ENCODE results near the gene KISS1.
A peak's percentile ranks its signal among the peaks of the same experiment; 100 is the strongest.

The KISS1 gene

GRCh38 chr1:204213668-204214662, 17.7 kb upstream of the KISS1 start, which contains the start of gene GOLT1A:
GOLT1A (minus strand) TSS chr1:204213988; CDS start chr1:204213906, 82 bp downstream.
- TF ChIP-seq LEF1 (IDR thresholded peaks at IDR 0.05; ENCODE audit: borderline replicate concordance) (no peak), FOXA1 (IDR thresholded peaks at IDR 0.05) (no peak), FOXK2 (IDR thresholded peaks at IDR 0.05) (no peak), FOXM1 (IDR thresholded peaks at IDR 0.05; ENCODE audit: borderline replicate concordance) (no peak), HDGF (IDR thresholded peaks at IDR 0.05; ENCODE audit: borderline replicate concordance) (no peak), ARNT (IDR thresholded peaks at IDR 0.05) (no peak), BHLHE40 (IDR thresholded peaks at IDR 0.05; ENCODE audit: borderline replicate concordance) (no peak), L3MBTL2 (conservative IDR thresholded peaks at IDR 0.05) (no peak), NFRKB (IDR thresholded peaks at IDR 0.05) (no peak), PKNOX1 (IDR thresholded peaks at IDR 0.05) (no peak), CTBP1 (IDR thresholded peaks at IDR 0.05; ENCODE audit: borderline replicate concordance) (no peak), ZNF384 (IDR thresholded peaks at IDR 0.05) (no peak)
- POLR2A ChIA-PET: no interaction called here
- DNase-seq (ENCODE audit: extremely low spot score): no peak
- CTCF ChIA-PET: interaction anchor here (1.3 kb wide), 1 partner anchor 8 kb away, joined by 4 read pairs; no protein-coding TSS in a partner anchor

DNA sequence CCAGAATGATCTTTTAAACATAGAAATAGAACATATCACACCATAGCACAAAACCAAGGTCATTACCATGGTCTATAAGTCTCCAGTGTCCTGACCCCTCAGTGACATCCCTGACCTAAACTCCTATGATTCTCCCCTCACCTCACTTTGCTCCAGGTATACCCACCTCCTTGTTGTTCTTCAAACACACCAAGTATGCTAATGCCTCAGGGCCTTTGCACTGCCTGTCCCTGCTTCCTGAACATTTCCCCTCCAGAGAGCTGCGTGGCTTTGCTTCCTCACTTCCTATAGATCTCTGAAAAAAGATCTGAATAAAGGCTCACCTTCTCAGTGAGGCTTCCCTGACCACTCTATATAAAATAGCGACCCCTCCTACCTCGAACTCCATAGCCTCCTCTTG, 16.4 kb upstream of the KISS1 start:
- no peak for DNase-seq (ENCODE audit: extremely low spot score)
- CTCF ChIA-PET: no interaction called here
- no peak for TF ChIP-seq TARDBP (IDR thresholded peaks at IDR 0.05)
- no peak for TF ChIP-seq NFRKB (IDR thresholded peaks at IDR 0.05)
- no peak for TF ChIP-seq L3MBTL2 (conservative IDR thresholded peaks at IDR 0.05)
- TF ChIP-seq BHLHE40 (IDR thresholded peaks at IDR 0.05; ENCODE audit: borderline replicate concordance): no peak
- TF ChIP-seq FOXK2 (IDR thresholded peaks at IDR 0.05): no peak
- no peak for TF ChIP-seq LEF1 (IDR thresholded peaks at IDR 0.05; ENCODE audit: borderline replicate concordance)
- no peak for TF ChIP-seq FOXM1 (IDR thresholded peaks at IDR 0.05; ENCODE audit: borderline replicate concordance)
- no peak for TF ChIP-seq ARNT (IDR thresholded peaks at IDR 0.05)
- TF ChIP-seq ZNF384 (IDR thresholded peaks at IDR 0.05): no peak
- TF ChIP-seq SUZ12 (IDR thresholded peaks at IDR 0.05): no peak
- no peak for TF ChIP-seq ELF4 (IDR thresholded peaks at IDR 0.05)
- no peak for TF ChIP-seq PKNOX1 (IDR thresholded peaks at IDR 0.05)
- TF ChIP-seq FOXA1 (IDR thresholded peaks at IDR 0.05): no peak
- no peak for TF ChIP-seq HDGF (IDR thresholded peaks at IDR 0.05; ENCODE audit: borderline replicate concordance)
- TF ChIP-seq SP1 (IDR thresholded peaks at IDR 0.05): no peak
- TF ChIP-seq CTBP1 (IDR thresholded peaks at IDR 0.05; ENCODE audit: borderline replicate concordance): no peak
- POLR2A ChIA-PET: no interaction called here

DNA sequence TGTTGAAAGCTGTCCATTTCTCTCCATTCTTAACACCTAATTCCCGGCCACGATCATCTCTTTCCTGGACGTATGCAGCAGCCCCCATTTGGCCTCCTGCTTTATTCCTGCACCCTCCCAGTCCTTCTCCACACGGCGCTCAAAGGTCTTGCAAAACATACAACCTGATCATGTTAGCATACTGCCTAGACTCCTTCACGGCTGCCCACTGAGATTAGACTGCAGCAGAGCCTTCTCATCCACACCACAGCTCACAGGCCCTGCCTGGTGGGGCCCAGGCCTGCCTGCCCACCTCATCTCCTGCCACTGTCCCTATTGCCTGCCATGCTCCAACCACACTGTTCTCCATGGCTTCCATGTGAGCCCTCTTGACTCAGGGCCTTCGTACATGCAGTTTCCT, 14.8 kb upstream of the KISS1 start:
- DNase-seq (ENCODE audit: extremely low spot score): no peak
- no peak for TF ChIP-seq BHLHE40 (IDR thresholded peaks at IDR 0.05; ENCODE audit: borderline replicate concordance)
- no peak for TF ChIP-seq FOXA1 (IDR thresholded peaks at IDR 0.05)
- no peak for TF ChIP-seq HDGF (IDR thresholded peaks at IDR 0.05; ENCODE audit: borderline replicate concordance)
- TF ChIP-seq TARDBP (IDR thresholded peaks at IDR 0.05): no peak
- TF ChIP-seq FOXM1 (IDR thresholded peaks at IDR 0.05; ENCODE audit: borderline replicate concordance): no peak
- no peak for TF ChIP-seq SP1 (IDR thresholded peaks at IDR 0.05)
- TF ChIP-seq FOXK2 (IDR thresholded peaks at IDR 0.05): no peak
- TF ChIP-seq NFRKB (IDR thresholded peaks at IDR 0.05): no peak
- no peak for TF ChIP-seq ELF4 (IDR thresholded peaks at IDR 0.05)
- no peak for TF ChIP-seq ARNT (IDR thresholded peaks at IDR 0.05)
- TF ChIP-seq L3MBTL2 (conservative IDR thresholded peaks at IDR 0.05): no peak
- no peak for TF ChIP-seq SUZ12 (IDR thresholded peaks at IDR 0.05)
- TF ChIP-seq CTBP1 (IDR thresholded peaks at IDR 0.05; ENCODE audit: borderline replicate concordance): no peak
- TF ChIP-seq LEF1 (IDR thresholded peaks at IDR 0.05; ENCODE audit: borderline replicate concordance): no peak
- no peak for TF ChIP-seq ZNF384 (IDR thresholded peaks at IDR 0.05)
- CTCF ChIA-PET: interaction anchor here (0.6 kb wide), 1 partner anchor 426 kb away, joined by 3 read pairs; no protein-coding TSS in a partner anchor
- POLR2A ChIA-PET: no interaction called here

- TF ChIP-seq PKNOX1 (IDR thresholded peaks at IDR 0.05) (peak; percentile 82), CTBP1 (IDR thresholded peaks at IDR 0.05; ENCODE audit: borderline replicate concordance) (no peak), ARNT (IDR thresholded peaks at IDR 0.05) (no peak), L3MBTL2 (conservative IDR thresholded peaks at IDR 0.05) (no peak)
- DNase-seq (ENCODE audit: extremely low spot score): peak; percentile 91
- ChIA-PET CTCF (interaction anchor here (0.5 to 2.3 kb wide), 20 partner anchors 9 to 286 kb away, joined by 3 to 19 read pairs (median 4); partner anchors contain the start of genes KISS1 and REN), POLR2A (interaction anchor here (1.2 kb wide), 1 partner anchor 9 kb away, joined by 3 read pairs; no protein-coding TSS in a partner anchor)
Observed at GRCh38 chr1:204207136-204207616, 10.9 kb upstream of the KISS1 start.

- no peak for DNase-seq (ENCODE audit: extremely low spot score)
- ChIA-PET CTCF (interaction anchor here (0.5 to 2.3 kb wide), 8 partner anchors 8 to 63 kb away, joined by 3 to 18 read pairs (median 4); partner anchors contain the start of gene GOLT1A), POLR2A (no interaction called here)
- TF ChIP-seq LEF1 (IDR thresholded peaks at IDR 0.05; ENCODE audit: borderline replicate concordance): no peak
- TF ChIP-seq FOXK2 (IDR thresholded peaks at IDR 0.05): no peak
- no peak for TF ChIP-seq FOXA1 (IDR thresholded peaks at IDR 0.05)
- no peak for TF ChIP-seq BHLHE40 (IDR thresholded peaks at IDR 0.05; ENCODE audit: borderline replicate concordance)
- no peak for TF ChIP-seq HDGF (IDR thresholded peaks at IDR 0.05; ENCODE audit: borderline replicate concordance)
- no peak for TF ChIP-seq SP1 (IDR thresholded peaks at IDR 0.05)
- no peak for TF ChIP-seq NFRKB (IDR thresholded peaks at IDR 0.05)
- TF ChIP-seq SUZ12 (IDR thresholded peaks at IDR 0.05): no peak
- TF ChIP-seq PKNOX1 (IDR thresholded peaks at IDR 0.05): no peak
- no peak for TF ChIP-seq ELF4 (IDR thresholded peaks at IDR 0.05)
- no peak for TF ChIP-seq L3MBTL2 (conservative IDR thresholded peaks at IDR 0.05)
- no peak for TF ChIP-seq ARNT (IDR thresholded peaks at IDR 0.05)
Observed at GRCh38 chr1:204206121-204206520, 9.8 kb upstream of the KISS1 start.

Measured in HEK293T (cell line).